Adipose tissue (tissue), 3 donors: ENCODE data around the gene ZBTB7C. TPM values are rescaled to one million over a fixed set of nuclear protein-coding genes. Genes with fewer than 3 reads are reported as not detected.

ENCODE experiments used
- H3K27ac ChIP-seq: one replicate; pipeline ENCODE4 v1.5.1; 2013; ENCODE audit warnings: low read depth, low read length
- WGBS, 3 donors: extraction: QIAGEN DNeasy Blood & Tissue Kit; methylation state at CpG; one replicate each; pipeline ENCODE4 v1.1.7; 2013; 5-methylcytosine and 5-hydroxymethylcytosine counted together
- polyA plus RNA-seq, 3 donors: library from polyadenylated mRNA; stranded (reverse); fragments of 200-250 nt; gene quantifications; one replicate each; pipeline ENCODE4 v1.2.3, GENCODE V29; 2013
- donor health status: healthy with polysubstance abuse.
- donor health status: Bipolar disorder and iron deficiency.
- donor health status: healthy.

The ZBTB7C gene
- polyA plus RNA-seq, 3 donors = 0.53 to 5.6 (median 4.8) TPM

GRCh38 chr18:48157956-48158355 is 251.2 kb downstream of the ZBTB7C start:
- 63 to 99% (median 94%) methylated on average over 4 of the region's 4 CpGs for WGBS, 3 donors
- no peak overlapping the region for H3K27ac ChIP-seq

GRCh38 chr18:48155856-48156255 is 253.3 kb downstream of the ZBTB7C start:
- 73 to 87% (median 77%) methylated on average over 4 of the region's 4 CpGs for WGBS, 3 donors
- H3K27ac ChIP-seq = no peak overlapping the region

- H3K27ac ChIP-seq = no peak overlapping the region
Observed at GRCh38 chr18:48154828-48155227, 254.4 kb downstream of the ZBTB7C start.

- 76 to 89% (median 78%) methylated on average over 7 of the region's 7 CpGs for WGBS, 3 donors
Observed at GRCh38 chr18:48153613-48154481, 255.3 kb downstream of the ZBTB7C start.

GRCh38 chr18:48152549-48152948 is 256.6 kb downstream of the ZBTB7C start:
- WGBS, 3 donors = 67 to 75% (median 68%) methylated on average over 4 of the region's 4 CpGs
- H3K27ac ChIP-seq = no peak overlapping the region

More at GRCh38 chr18:48153613-48154481, 255.3 kb downstream of the ZBTB7C start:
- H3K27ac ChIP-seq = no peak overlapping the region

GRCh38 chr18:48151421-48152065 is 257.6 kb downstream of the ZBTB7C start:
- 69 to 70% (median 70%) methylated on average over 11 of the region's 11 CpGs for WGBS, 3 donors
- no peak overlapping the region for H3K27ac ChIP-seq

- H3K27ac ChIP-seq = no peak overlapping the region
- 92 to 94% (median 93%) methylated on average over 15 of the region's 15 CpGs for WGBS, 3 donors
Observed at GRCh38 chr18:48149020-48149685, 260.0 kb downstream of the ZBTB7C start.

- WGBS, 3 donors = 86 to 100% (median 87%) methylated on average over 1 of the region's 1 CpG
- no peak overlapping the region for H3K27ac ChIP-seq
Observed at GRCh38 chr18:48142994-48143393, 266.2 kb downstream of the ZBTB7C start.

- H3K27ac ChIP-seq = no peak overlapping the region
- whole genome bisulfite sequencing, 3 donors = 73 to 95% (median 85%) methylated on average over 2 to 3 of the region's 3 CpGs
Observed at GRCh38 chr18:48142353-48142752, 266.8 kb downstream of the ZBTB7C start.

- 89 to 97% (median 94%) methylated on average over 10 of the region's 10 CpGs for WGBS, 3 donors
- no peak overlapping the region for H3K27ac ChIP-seq
Observed at GRCh38 chr18:48140731-48141130, 268.5 kb downstream of the ZBTB7C start.

GRCh38 chr18:48139431-48140347 is 269.5 kb downstream of the ZBTB7C start:
- no peak overlapping the region for H3K27ac ChIP-seq
- 41 to 68% (median 60%) methylated on average over 13 to 14 of the region's 14 CpGs for WGBS, 3 donors

GRCh38 chr18:48138660-48139430 is 270.3 kb downstream of the ZBTB7C start:
- 52 to 88% (median 86%) methylated on average over 7 of the region's 7 CpGs for WGBS, 3 donors
- no peak overlapping the region for H3K27ac ChIP-seq

- H3K27ac ChIP-seq = no peak overlapping the region
- WGBS, 3 donors = 56 to 82% (median 61%) methylated on average over 4 of the region's 4 CpGs
Observed at GRCh38 chr18:48138210-48138609, 271.0 kb downstream of the ZBTB7C start.

- WGBS, 3 donors = 42 to 52% (median 48%) methylated on average over 10 of the region's 10 CpGs
- no peak overlapping the region for H3K27ac ChIP-seq
Observed at GRCh38 chr18:48137374-48138081, 271.7 kb downstream of the ZBTB7C start.

- 3 to 5% (median 4%) methylated on average over 46 to 51 of the region's 51 CpGs for WGBS, 3 donors
- no peak overlapping the region for H3K27ac ChIP-seq
Observed at GRCh38 chr18:48136827-48137373, 272.3 kb downstream of the ZBTB7C start.

- 0 to 1% (median 1%) methylated on average over 58 to 65 of the region's 65 CpGs for WGBS, 3 donors
- H3K27ac ChIP-seq = no peak overlapping the region
Observed at GRCh38 chr18:48136051-48136826, 272.9 kb downstream of the ZBTB7C start.
